Measurements from ENCODE around the gene KANSL1.

KANSL1 gene

DNA sequence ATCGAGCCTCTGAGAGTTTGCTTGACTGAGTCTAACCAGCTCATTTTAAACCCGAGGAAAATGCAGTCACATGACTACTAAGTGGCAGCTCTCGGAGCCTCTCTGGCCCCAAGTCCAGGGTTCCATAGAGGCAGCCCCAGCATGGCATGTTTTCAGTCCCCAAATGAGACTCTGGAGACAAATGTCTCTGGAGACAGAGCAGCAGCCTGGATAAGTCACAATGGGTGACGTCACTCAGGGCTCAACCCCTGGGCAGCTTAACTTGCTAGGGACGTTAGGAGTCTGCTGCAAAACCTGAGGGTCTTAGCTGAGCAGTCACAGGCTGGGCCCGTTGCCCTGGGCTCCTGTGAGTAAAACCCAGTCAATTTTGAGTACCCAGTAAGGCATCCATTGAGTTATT, 201.1 kb downstream of the KANSL1 start:
- FAIRE-seq (no peak), DNase-seq (ENCODE audit: extremely low spot score, insufficient read length, low read depth) (no peak)

DNA sequence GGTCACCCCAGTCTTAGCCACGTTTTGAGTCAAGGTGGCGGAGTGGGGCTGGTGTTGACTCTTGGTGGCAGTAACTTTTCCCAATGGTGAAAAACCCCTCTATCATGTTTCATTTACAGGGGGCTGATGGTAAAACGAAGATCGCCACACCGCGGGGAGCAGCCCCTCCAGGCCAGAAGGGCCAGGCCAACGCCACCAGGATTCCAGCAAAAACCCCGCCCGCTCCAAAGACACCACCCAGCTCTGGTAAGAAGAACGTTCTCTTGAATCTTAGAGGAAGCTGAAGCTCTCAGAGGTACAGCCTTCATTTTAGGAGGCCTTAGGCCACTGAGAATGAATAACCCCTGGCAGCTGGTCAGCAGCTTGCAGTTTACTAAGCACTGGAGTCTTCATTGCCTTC, 201.9 kb downstream of the KANSL1 start:
- no peak for DNase-seq (ENCODE audit: extremely low spot score, insufficient read length, low read depth)

DNA sequence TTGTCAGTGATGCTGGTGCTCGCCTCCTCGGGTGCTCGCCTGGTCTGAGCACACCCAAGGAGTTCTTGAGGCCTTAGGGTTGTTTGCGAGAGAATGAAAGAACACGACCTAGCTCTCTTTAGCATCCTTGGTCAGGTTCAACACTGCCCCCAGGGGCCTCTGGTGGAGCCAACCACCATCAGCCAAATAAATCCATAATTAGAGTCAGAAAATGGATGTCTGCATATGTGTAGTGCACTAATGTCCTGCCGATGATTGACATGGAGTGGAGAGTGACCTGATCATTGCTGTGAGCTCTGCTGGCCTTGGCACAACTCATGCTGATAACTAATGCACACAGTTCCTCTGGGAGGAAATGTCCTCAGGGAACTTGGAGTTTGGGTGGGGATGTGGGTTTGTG, 202.3 kb downstream of the KANSL1 start:
- FAIRE-seq (no peak), DNase-seq (ENCODE audit: extremely low spot score, insufficient read length, low read depth) (no peak)

More for the DNA sequence above, 201.9 kb downstream of the KANSL1 start:
- no peak for FAIRE-seq

DNA sequence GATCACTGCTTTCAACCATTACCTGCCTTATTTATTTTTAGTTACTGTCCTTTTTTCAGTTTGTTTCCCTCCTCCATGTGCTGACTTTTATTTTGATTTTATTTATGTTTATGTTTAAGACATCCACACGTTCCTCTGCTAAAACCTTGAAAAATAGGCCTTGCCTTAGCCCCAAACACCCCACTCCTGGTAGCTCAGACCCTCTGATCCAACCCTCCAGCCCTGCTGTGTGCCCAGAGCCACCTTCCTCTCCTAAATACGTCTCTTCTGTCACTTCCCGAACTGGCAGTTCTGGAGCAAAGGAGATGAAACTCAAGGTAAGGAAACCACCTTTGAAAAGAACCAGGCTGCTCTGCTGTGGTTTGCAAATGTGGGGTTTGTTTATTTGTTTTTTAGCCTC, 203.5 kb downstream of the KANSL1 start:
- no peak for FAIRE-seq
- DNase-seq (ENCODE audit: extremely low spot score, insufficient read length, low read depth): no peak

DNA sequence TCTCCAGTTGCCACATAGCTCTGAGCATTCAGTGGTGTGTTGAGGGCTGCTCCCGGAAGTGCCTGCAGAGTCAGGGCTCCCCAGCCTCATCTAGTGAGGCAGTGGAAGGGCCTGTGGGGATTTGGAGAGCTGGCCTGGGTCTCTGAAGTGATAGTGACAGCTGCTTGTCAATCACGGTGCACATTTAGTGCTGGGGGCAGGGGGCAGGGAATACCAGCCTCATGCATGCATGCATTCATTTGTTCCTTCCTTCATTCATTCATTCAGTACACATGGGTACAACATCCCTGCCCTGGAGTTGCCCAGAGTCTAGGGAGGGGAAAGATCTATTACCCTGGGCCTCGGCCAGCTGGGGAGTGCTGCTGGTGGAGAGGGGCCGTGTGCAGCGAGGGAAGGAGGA, 205.5 kb downstream of the KANSL1 start:
- no peak for FAIRE-seq
- no peak for DNase-seq (ENCODE audit: extremely low spot score, insufficient read length, low read depth)

DNA sequence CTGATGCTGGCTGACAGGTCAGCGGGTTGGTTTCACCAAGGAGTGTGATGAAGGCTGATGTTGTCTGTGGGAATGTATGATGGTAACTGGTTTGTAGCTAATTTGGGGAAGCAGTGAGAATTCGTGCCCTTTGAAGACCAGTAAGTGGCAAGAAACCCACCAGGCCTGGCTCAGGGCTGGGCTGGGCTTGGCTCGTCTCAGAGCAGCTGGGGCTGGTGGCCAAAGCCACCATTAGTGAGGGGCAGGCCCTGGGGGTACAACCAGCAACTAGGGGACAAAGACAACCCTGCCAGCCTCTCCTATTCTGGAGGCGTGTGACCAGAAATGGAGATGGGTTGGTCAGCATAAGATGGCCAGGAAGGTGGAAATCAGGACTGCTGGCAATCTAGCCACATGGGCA, 207.2 kb downstream of the KANSL1 start:
- FAIRE-seq: no peak
- no peak for DNase-seq (ENCODE audit: extremely low spot score, insufficient read length, low read depth)

DNA sequence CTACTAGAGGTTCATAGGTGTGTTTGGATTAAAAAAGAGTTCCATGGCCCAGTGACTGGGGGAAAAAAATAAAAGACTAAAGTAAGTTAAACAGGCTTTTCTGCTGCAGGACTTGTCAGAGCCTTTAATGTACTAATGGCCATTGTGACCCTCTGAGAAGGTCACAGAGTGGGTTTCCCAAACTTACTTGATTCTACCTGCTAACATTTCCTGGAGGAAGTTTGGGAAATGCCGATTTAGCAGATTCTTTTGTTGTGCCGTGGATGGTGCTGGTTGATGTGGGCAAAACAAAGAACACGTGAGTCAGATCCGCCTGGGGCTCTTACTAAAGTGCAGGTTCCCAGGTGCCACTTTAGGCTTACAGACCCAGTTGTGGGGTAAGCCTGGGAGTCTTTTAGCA, 207.8 kb downstream of the KANSL1 start:
- DNase-seq (ENCODE audit: extremely low spot score, insufficient read length, low read depth): no peak
- no peak for FAIRE-seq

DNA sequence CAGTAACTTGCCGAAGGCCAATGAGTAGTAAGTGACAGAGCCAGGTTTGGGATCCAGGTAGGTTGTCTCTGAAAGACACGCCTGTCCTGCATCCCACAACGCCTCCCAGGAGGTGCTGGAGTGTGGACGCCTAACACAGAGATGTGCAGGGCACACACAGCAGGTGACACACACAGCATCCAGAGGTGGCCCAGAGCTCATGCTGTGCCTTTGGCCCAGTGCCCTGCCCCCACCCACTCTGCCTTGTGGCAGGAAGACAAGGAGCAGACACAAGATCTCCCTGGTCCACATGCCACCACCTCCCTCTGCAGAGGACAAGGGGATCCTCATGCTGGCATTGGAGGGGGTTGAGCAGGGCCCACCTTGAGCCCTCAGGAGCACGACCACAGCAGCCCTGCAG, 208.9 kb downstream of the KANSL1 start:
- no peak for FAIRE-seq
- no peak for DNase-seq (ENCODE audit: extremely low spot score, insufficient read length, low read depth)

DNA sequence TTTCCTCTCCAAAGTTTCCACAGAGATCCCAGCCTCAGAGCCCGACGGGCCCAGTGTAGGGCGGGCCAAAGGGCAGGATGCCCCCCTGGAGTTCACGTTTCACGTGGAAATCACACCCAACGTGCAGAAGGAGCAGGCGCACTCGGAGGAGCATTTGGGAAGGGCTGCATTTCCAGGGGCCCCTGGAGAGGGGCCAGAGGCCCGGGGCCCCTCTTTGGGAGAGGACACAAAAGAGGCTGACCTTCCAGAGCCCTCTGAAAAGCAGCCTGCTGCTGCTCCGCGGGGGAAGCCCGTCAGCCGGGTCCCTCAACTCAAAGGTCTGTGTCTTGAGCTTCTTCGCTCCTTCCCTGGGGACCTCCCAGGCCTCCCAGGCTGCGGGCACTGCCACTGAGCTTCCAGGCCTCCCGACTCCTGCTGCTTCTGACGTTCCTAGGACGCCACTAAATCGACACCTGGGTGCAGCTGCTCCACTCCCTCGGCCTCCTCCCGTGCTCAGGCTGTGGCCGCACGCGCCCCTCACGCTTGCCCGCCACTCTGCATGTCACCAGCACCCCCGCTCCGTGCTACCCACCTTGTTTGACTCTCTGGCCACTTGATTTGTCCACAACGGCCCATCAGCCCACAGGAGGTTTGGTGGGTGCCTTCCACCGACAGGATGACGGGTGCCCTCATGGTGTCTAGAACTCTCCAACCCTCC, 209.5 kb downstream of the KANSL1 start:
- FAIRE-seq: no peak
- DNase-seq (ENCODE audit: extremely low spot score, insufficient read length, low read depth): no peak

DNA sequence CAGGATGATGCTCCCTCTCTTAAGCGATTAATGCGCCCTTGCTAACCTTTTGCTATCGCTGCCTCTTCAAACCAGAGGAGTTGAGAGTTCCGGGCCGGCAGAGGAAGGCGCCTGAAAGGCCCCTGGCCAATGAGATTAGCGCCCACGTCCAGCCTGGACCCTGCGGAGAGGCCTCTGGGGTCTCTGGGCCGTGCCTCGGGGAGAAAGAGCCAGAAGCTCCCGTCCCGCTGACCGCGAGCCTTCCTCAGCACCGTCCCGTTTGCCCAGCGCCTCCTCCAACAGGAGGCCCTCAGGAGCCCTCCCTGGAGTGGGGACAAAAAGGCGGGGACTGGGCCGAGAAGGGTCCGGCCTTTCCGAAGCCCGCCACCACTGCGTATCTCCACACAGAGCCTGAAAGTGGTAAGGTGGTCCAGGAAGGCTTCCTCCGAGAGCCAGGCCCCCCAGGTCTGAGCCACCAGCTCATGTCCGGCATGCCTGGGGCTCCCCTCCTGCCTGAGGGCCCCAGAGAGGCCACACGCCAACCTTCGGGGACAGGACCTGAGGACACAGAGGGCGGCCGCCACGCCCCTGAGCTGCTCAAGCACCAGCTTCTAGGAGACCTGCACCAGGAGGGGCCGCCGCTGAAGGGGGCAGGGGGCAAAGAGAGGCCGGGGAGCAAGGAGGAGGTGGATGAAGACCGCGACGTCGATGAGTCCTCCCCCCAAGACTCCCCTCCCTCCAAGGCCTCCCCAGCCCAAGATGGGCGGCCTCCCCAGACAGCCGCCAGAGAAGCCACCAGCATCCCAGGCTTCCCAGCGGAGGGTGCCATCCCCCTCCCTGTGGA, 210.2 kb downstream of the KANSL1 start:
- DNase-seq (ENCODE audit: extremely low spot score, insufficient read length, low read depth): no peak
- no peak for FAIRE-seq

DNA sequence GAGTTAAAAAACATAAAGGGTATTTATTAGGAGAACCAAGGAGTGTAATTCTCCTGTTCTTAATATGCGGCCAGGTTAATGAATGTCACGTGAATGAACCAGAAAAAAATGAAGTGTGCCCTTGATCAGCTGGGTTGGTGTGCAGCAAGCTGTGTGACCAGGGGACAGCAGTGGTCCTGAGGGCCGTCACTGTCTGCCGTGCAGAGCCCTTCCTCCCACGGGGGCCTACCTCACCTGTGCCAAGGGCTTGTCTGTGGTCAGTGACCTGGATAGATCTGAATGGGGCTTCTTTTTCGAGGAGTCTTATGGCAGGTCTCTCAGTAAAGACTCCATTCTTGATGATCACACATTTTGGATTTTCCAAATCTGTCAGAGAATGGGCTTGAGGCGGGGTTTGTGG, 211.9 kb downstream of the KANSL1 start:
- FAIRE-seq (no peak), DNase-seq (ENCODE audit: extremely low spot score, insufficient read length, low read depth) (no peak)

DNA sequence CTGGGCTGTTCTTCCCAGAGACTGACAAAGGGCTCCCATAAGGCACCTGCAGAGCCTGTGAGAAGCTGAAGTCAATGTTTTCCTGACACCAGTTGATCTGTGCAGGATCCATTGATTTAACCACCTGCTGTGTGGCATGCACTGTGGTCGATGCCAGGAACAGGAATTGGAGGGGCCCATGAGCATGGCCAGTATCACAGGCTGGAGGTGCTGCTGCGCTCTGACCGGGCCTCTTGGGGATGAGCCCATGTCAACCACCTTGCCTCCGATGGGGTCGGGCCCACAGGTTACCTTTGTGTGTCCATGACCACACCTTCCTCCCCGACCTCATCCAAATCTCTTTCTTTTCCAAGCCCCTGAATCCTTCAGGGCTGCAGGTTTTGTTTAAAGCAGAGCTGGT, 212.4 kb downstream of the KANSL1 start:
- FAIRE-seq (no peak), DNase-seq (ENCODE audit: extremely low spot score, insufficient read length, low read depth) (no peak)

Data from GM18507 (cell line).